DND-41 (cell line): ENCODE measurements around the gene RNF13.

Experiments
- ATAC-seq: fragments of 200-7000 bp; cut with Tn5 transposase; 3 replicates; pipeline ENCODE4 v1.9.1; 2021; ENCODE audit warnings: low read depth; ENCODE audit not compliant: insufficient read depth
- DNase-seq: peaks from one replicate; pipeline ENCODE4 v3.0.0-alpha.2; 2020
- H2AFZ ChIP-seq: 2 replicates; pipeline ENCODE4 v1.6.0; 2012; ENCODE audit warnings: low read depth, low read length
- H3K27ac ChIP-seq: 2 replicates; pipeline ENCODE4 v1.5.1; 2012; ENCODE audit warnings: low read length, inconsistent platforms
- H3K27me3 ChIP-seq: fragments of 200-600 bp; sonication (generic); 2 replicates; pipeline ENCODE4 v1.6.0; 2012; ENCODE audit warnings: low read length, mild to moderate bottlenecking, inconsistent platforms; ENCODE audit not compliant: insufficient read depth, poor library complexity
- H3K36me3 ChIP-seq: 2 replicates; pipeline ENCODE4 v1.5.1; 2012; ENCODE audit warnings: low read length, inconsistent platforms; ENCODE audit not compliant: insufficient read depth
- H3K4me1 ChIP-seq: 2 replicates; pipeline ENCODE4 v1.5.1; 2012; ENCODE audit warnings: mild to moderate bottlenecking, low read length; ENCODE audit not compliant: insufficient read depth
- H3K4me2 ChIP-seq: 2 replicates; pipeline ENCODE4 v1.6.0; 2012; ENCODE audit warnings: mild to moderate bottlenecking, moderate library complexity, low read length, inconsistent platforms; ENCODE audit not compliant: insufficient read depth
- H3K4me3 ChIP-seq, 2 experiments: fragments of 200-600 bp in 1 of 2; shearing (Covaris generic) in 1 of 2; 2 replicates each; pipeline ENCODE4 v1.5.1; 2012 to 2016; ENCODE audit warnings: inconsistent platforms in 2 of 2, low read length in 2 of 2, mild to moderate bottlenecking in 2 of 2, low read depth in 1 of 2, moderate library complexity in 1 of 2
- H3K79me2 ChIP-seq: 2 replicates; pipeline ENCODE4 v1.6.0; 2012; ENCODE audit warnings: low read length, inconsistent platforms; ENCODE audit not compliant: insufficient read depth
- H3K9ac ChIP-seq: 2 replicates; pipeline ENCODE4 v1.6.0; 2012; ENCODE audit warnings: low read depth, mild to moderate bottlenecking, inconsistent platforms, low read length, moderate library complexity
- H3K9me3 ChIP-seq: 2 replicates; pipeline ENCODE4 v1.5.1; 2012; ENCODE audit warnings: low read length, moderate library complexity, mild to moderate bottlenecking, inconsistent platforms; ENCODE audit not compliant: insufficient read depth, severe bottlenecking
- H4K20me1 ChIP-seq: 2 replicates; pipeline ENCODE4 v1.6.0; 2012; ENCODE audit warnings: low read length; ENCODE audit not compliant: insufficient read depth
- CTCF ChIP-seq: IDR thresholded peaks from 2 replicates; pipeline ENCODE4 v1.5.1; 2012; ENCODE audit warnings: borderline replicate concordance, low read length, moderate library complexity, mild to moderate bottlenecking; ENCODE audit not compliant: poor library complexity, severe bottlenecking; ENCODE audit errors: extremely low read depth
- EZH2 ChIP-seq: IDR thresholded peaks from 3 replicates; pipeline ENCODE4 v1.6.1; 2012; ENCODE audit warnings: borderline replicate concordance, low read depth, mild to moderate bottlenecking, moderate library complexity, low read length, inconsistent platforms; ENCODE audit not compliant: severe bottlenecking

The RNF13 gene

GRCh38 chr3:149845570-149846244, 32.7 kb downstream of the RNF13 start:
- no peak for ATAC-seq
- Histone ChIP-seq H3K4me1 (no peaks in the 10 kb centered on the region), H3K4me3 (no peak overlapping the region)

GRCh38 chr3:149848238-149848637, 35.2 kb downstream of the RNF13 start:
- Histone ChIP-seq H3K79me2 (peaks cover 59% of the 10 kb centered on the region), H3K4me3 (no peak overlapping the region), H3K9me3 (no peaks in the 10 kb centered on the region), H3K27ac (no peak overlapping the region), H3K9ac (no peak overlapping the region), H2AFZ (no peak overlapping the region), H3K27me3 (no peaks in the 10 kb centered on the region), H4K20me1 (peaks cover 16% of the 10 kb centered on the region), H3K4me1 (no peaks in the 10 kb centered on the region), H3K36me3 (peaks cover 43% of the 10 kb centered on the region), H3K4me2 (no peak overlapping the region)
- ATAC-seq (no peak), DNase-seq (no peak)
- TF ChIP-seq EZH2: no peak
- no peak for TF ChIP-seq CTCF

More at GRCh38 chr3:149845570-149846244, 32.7 kb downstream of the RNF13 start:
- Histone ChIP-seq H3K9me3 (no peaks in the 10 kb centered on the region), H2AFZ (no peak overlapping the region), H3K27ac (no peak overlapping the region), H3K79me2 (peaks cover 67% of the 10 kb centered on the region), H3K9ac (no peak overlapping the region), H3K36me3 (peaks cover 31% of the 10 kb centered on the region), H4K20me1 (peaks cover 10% of the 10 kb centered on the region; the same call in 1 of the 2 replicates), H3K27me3 (no peaks in the 10 kb centered on the region), H3K4me2 (no peak overlapping the region)
- no peak for TF ChIP-seq CTCF
- TF ChIP-seq EZH2: no peak
- DNase-seq: no peak

DNA sequence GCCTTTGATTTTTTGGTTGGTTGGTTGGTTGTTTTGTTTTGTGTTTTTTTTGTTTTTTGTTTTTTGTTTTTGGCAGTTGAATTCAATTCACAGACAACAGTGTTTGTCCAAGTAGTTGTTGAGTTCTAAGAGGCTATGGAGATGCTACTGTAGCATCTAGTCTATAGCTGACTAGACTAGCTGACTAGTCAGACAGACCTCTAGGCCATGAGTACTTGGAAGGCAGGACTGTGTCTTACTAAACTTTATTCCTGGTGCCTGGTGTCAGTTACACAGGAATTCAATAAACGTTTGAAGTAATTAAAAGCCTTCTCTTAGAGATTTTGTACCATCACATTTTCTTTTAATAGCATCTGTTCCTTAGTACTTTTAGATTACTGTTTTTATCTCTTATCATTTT, 35.7 kb downstream of the RNF13 start:
- no peaks in the 10 kb centered on the region for H3K4me1 ChIP-seq
- no peaks in the 10 kb centered on the region for H3K27me3 ChIP-seq
- H3K9ac ChIP-seq: no peak overlapping the region
- no peak overlapping the region for H3K27ac ChIP-seq
- no peak overlapping the region for H3K4me3 ChIP-seq
- H3K9me3 ChIP-seq: no peaks in the 10 kb centered on the region
- H4K20me1 ChIP-seq: peaks cover 16% of the 10 kb centered on the region
- DNase-seq (no peak), ATAC-seq (no peak)
- H3K36me3 ChIP-seq: peaks cover 43% of the 10 kb centered on the region
- TF ChIP-seq EZH2 (no peak), CTCF (no peak)
- no peak overlapping the region for H3K4me2 ChIP-seq
- no peak overlapping the region for H2AFZ ChIP-seq
- H3K79me2 ChIP-seq: peaks cover 54% of the 10 kb centered on the region
